ENCODE data around the gene AARS1.

Gene AARS1

GRCh38 chr16:70253291-70254106 lies 35.8 kb downstream of the AARS1 start:
- no peak overlapping the region for H3K4me3 ChIP-seq (ENCODE audit: low read length)
- H3F3A ChIP-seq (ENCODE audit: control insufficient read depth, insufficient read depth): peaks cover 4% of the 10 kb centered on the region
- peaks cover 77% of the 10 kb centered on the region for H3K36me3 ChIP-seq (ENCODE audit: control insufficient read depth, low read length)
- H4K20me1 ChIP-seq (ENCODE audit: control insufficient read depth, insufficient read depth, low read depth, low read length): peaks cover 5% of the 10 kb centered on the region
- peaks cover 28% of the 10 kb centered on the region for H3K79me2 ChIP-seq (ENCODE audit: control insufficient read depth, low read length)
- H3K27me3 ChIP-seq (ENCODE audit: control insufficient read depth, low read length): no peaks in the 10 kb centered on the region
- H3K27ac ChIP-seq (ENCODE audit: low read depth, low read length): no peak overlapping the region
- H3K4me2 ChIP-seq (ENCODE audit: low read length): no peak overlapping the region
- H3K9me3 ChIP-seq (ENCODE audit: control insufficient read depth, insufficient read depth, low read length): no peaks in the 10 kb centered on the region
- H3K4me1 ChIP-seq (ENCODE audit: control insufficient read depth, low read length): peaks cover 8% of the 10 kb centered on the region
- no peaks in the 10 kb centered on the region for H3K9me2 ChIP-seq (replicated peaks; ENCODE audit: control insufficient read depth, low read length)
- no peak for TF ChIP-seq EZH2phosphoT487 (IDR thresholded peaks at IDR 0.05; ENCODE audit: borderline replicate concordance, low read length)
- TF ChIP-seq, protein P1, sequence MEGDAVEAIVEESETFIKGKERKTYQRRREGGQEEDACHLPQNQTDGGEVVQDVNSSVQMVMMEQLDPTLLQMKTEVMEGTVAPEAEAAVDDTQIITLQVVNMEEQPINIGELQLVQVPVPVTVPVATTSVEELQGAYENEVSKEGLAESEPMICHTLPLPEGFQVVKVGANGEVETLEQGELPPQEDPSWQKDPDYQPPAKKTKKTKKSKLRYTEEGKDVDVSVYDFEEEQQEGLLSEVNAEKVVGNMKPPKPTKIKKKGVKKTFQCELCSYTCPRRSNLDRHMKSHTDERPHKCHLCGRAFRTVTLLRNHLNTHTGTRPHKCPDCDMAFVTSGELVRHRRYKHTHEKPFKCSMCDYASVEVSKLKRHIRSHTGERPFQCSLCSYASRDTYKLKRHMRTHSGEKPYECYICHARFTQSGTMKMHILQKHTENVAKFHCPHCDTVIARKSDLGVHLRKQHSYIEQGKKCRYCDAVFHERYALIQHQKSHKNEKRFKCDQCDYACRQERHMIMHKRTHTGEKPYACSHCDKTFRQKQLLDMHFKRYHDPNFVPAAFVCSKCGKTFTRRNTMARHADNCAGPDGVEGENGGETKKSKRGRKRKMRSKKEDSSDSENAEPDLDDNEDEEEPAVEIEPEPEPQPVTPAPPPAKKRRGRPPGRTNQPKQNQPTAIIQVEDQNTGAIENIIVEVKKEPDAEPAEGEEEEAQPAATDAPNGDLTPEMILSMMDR (IDR thresholded peaks at IDR 0.05; ENCODE audit: low read depth, low read length, poor library complexity, severe bottlenecking): peak; percentile 73

GRCh38 chr16:70252355-70252988 lies 36.8 kb downstream of the AARS1 start:
- H3K4me2 ChIP-seq (ENCODE audit: low read length): 0 out of 2 replicates have a peak overlapping the region, but pooled peaks have one; percentile 15
- H3K9me3 ChIP-seq (ENCODE audit: control insufficient read depth, insufficient read depth, low read length): no peaks in the 10 kb centered on the region
- H4K20me1 ChIP-seq (ENCODE audit: control insufficient read depth, insufficient read depth, low read depth, low read length): peaks cover 5% of the 10 kb centered on the region
- H3K27me3 ChIP-seq (ENCODE audit: control insufficient read depth, low read length): no peaks in the 10 kb centered on the region
- no peak overlapping the region for H3K27ac ChIP-seq (ENCODE audit: low read depth, low read length)
- no peaks in the 10 kb centered on the region for H3K9me2 ChIP-seq (replicated peaks; ENCODE audit: control insufficient read depth, low read length)
- peaks cover 71% of the 10 kb centered on the region for H3K36me3 ChIP-seq (ENCODE audit: control insufficient read depth, low read length)
- peak overlapping the region; percentile 76 for H3K4me3 ChIP-seq (ENCODE audit: low read length)
- H3K79me2 ChIP-seq (ENCODE audit: control insufficient read depth, low read length): peaks cover 39% of the 10 kb centered on the region
- TF ChIP-seq EZH2phosphoT487 (IDR thresholded peaks at IDR 0.05; ENCODE audit: borderline replicate concordance, low read length): no peak
- TF ChIP-seq, protein P1 (IDR thresholded peaks at IDR 0.05; ENCODE audit: low read depth, low read length, poor library complexity, severe bottlenecking): peak; percentile 63
- peaks cover 8% of the 10 kb centered on the region for H3K4me1 ChIP-seq (ENCODE audit: control insufficient read depth, low read length)
- H3F3A ChIP-seq (ENCODE audit: control insufficient read depth, insufficient read depth): peaks cover 4% of the 10 kb centered on the region

GRCh38 chr16:70251629-70252354 lies 37.5 kb downstream of the AARS1 start, which contains the start of gene EXOSC6:
Gene EXOSC6, minus strand, starts transcription at chr16:70251940. Its CDS starts 40 bp downstream, at chr16:70251900.
- no peak for TF ChIP-seq EZH2phosphoT487 (IDR thresholded peaks at IDR 0.05; ENCODE audit: borderline replicate concordance, low read length)
- TF ChIP-seq, protein P1 (IDR thresholded peaks at IDR 0.05; ENCODE audit: low read depth, low read length, poor library complexity, severe bottlenecking): peak; percentile 87
- Histone ChIP-seq H3K4me2 (ENCODE audit: low read length) (peak within 1 kb of the TSS; percentile 80), H3K27me3 (ENCODE audit: control insufficient read depth, low read length) (no peaks in the 10 kb centered on the region), H3F3A (ENCODE audit: control insufficient read depth, insufficient read depth) (peaks cover 4% of the 10 kb centered on the region), H3K4me3 (ENCODE audit: low read length) (peak within 1 kb of the TSS; percentile 96), H4K20me1 (ENCODE audit: control insufficient read depth, insufficient read depth, low read depth, low read length) (peaks cover 5% of the 10 kb centered on the region), H3K79me2 (ENCODE audit: control insufficient read depth, low read length) (peaks cover 44% of the 10 kb centered on the region), H3K9me2 (replicated peaks; ENCODE audit: control insufficient read depth, low read length) (no peaks in the 10 kb centered on the region), H3K9me3 (ENCODE audit: control insufficient read depth, insufficient read depth, low read length) (no peaks in the 10 kb centered on the region), H3K27ac (ENCODE audit: low read depth, low read length) (peak within 1 kb of the TSS; percentile 62), H3K36me3 (ENCODE audit: control insufficient read depth, low read length) (peaks cover 66% of the 10 kb centered on the region), H3K4me1 (ENCODE audit: control insufficient read depth, low read length) (peaks cover 8% of the 10 kb centered on the region)

Data from DOHH2 (cell line).